H7 (cell line): ENCODE measurements around the gene PTGER3. TPM values are rescaled to one million over a fixed set of nuclear protein-coding genes. Genes with fewer than 3 reads are reported as not detected.
"Not testable (repeated sequence)": the region's sequence is repeated elsewhere in the genome, so short reads cannot be mapped to it uniquely, and the experiment has no call there.

Source experiments
- DNase-seq: peaks from one replicate; pipeline ENCODE4 v3.0.0; 2012
- H3K27me3 ChIP-seq: 2 replicates; pipeline ENCODE4 v1.6.0; 2011; ENCODE audit warnings: mild to moderate bottlenecking, low read length; ENCODE audit not compliant: control insufficient read depth, insufficient read depth
- H3K36me3 ChIP-seq: replicated peaks from 2 replicates; pipeline ENCODE4 v1.5.1; 2011; ENCODE audit warnings: low read length; ENCODE audit not compliant: control insufficient read depth, insufficient read depth
- H3K4me3 ChIP-seq: 2 replicates; pipeline ENCODE4 v1.5.1; 2011; ENCODE audit warnings: low read depth, mild to moderate bottlenecking, control low read depth, low read length, moderate library complexity; ENCODE audit not compliant: insufficient read depth
- total RNA-seq: library from RNA; depleted of rRNA; stranded (reverse); fragments of >200 nt; shearing (Covaris generic); gene quantifications from 2 replicates; pipeline ENCODE4 v1.2.3, GENCODE V29; 2014

PTGER3 gene
- total RNA-seq, 1 experiment from 2014 or later, result 0.03 TPM

DNA sequence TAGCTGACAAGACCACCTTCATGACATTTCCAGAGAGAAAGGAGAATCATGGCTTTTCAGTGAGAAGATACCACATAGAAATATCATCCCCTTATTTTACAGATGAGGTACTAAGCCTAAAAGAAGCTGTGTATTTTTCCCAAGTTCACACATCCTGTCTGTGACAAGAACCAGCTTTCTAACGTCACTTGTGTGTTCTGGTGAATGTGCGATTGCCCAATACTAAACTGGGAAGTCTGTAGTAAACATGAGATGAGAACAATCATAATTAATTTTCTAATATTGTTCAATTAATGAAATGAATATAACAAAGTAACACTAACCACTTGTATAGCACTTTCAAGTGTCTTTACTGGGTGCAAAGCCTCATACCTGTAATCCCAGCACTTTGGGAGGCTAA lies 46.0 kb downstream of the PTGER3 start:
- Histone ChIP-seq H3K36me3 (no peaks in the 10 kb centered on the region), H3K4me3 (no peak overlapping the region), H3K27me3 (no peaks in the 10 kb centered on the region)
- no peak for DNase-seq

DNA sequence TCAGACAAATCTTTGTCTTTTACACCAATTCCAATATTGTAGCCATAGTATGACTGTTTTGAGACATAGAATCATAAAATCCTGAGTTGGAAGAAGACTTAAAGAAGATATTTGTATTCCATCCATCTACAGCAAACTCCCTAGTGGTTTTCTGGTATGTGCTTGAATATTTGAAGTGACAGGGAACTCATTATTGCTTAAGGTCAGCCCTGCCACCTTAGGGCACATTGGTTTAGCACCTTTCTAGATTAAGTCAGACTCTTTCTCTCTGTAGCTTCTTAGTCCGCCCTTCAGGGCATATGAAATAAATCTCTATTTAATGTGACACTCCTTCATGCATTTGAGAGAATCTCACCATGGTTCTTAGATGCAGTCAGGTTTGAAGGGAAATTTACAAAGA lies 49.8 kb downstream of the PTGER3 start:
- no peaks in the 10 kb centered on the region for H3K27me3 ChIP-seq
- no peak overlapping the region for H3K4me3 ChIP-seq
- DNase-seq, result no peak
- no peaks in the 10 kb centered on the region for H3K36me3 ChIP-seq

GRCh38 chr1:70994753-70995268 lies 52.8 kb downstream of the PTGER3 start:
- H3K27me3 ChIP-seq, result no peaks in the 10 kb centered on the region

DNA sequence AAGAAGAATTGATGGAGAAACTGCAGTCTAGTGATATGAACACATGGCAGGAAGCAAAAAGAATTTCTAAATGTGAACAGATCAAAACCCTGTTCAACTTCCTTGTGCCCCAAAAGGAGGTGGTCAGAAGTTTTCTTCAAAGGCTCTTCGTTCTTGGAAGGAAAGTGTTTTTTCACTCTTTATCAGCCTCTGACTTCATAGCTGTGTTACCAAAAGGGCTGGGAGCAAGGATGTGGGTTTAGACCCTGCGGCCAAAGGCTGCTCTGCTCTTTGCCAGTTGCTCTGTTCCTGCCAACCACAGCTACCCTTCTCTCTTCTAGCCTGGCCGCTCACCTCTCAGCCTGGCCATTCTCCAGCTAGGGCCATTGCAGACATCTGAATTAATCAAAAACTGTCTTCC lies 53.8 kb downstream of the PTGER3 start:
- H3K36me3 ChIP-seq, result no peaks in the 10 kb centered on the region
- DNase-seq, result no peak
- H3K27me3 ChIP-seq, result no peaks in the 10 kb centered on the region

More at GRCh38 chr1:70994753-70995268, 52.8 kb downstream of the PTGER3 start:
- H3K36me3 ChIP-seq, result no peaks in the 10 kb centered on the region
- peak; percentile 8 for DNase-seq
- H3K4me3 ChIP-seq, result no peak overlapping the region

GRCh38 chr1:70992521-70992920 lies 55.1 kb downstream of the PTGER3 start:
- Histone ChIP-seq H3K27me3 (no peaks in the 10 kb centered on the region), H3K36me3 (no peaks in the 10 kb centered on the region), H3K4me3 (no peak overlapping the region)
- no peak for DNase-seq

More for the DNA sequence above, 53.8 kb downstream of the PTGER3 start:
- no peak overlapping the region for H3K4me3 ChIP-seq

GRCh38 chr1:70990469-70991253 lies 57.0 kb downstream of the PTGER3 start:
- no peak for DNase-seq
- no peaks in the 10 kb centered on the region for H3K27me3 ChIP-seq
- H3K36me3 ChIP-seq, result no peaks in the 10 kb centered on the region
- no peak overlapping the region for H3K4me3 ChIP-seq

GRCh38 chr1:70987497-70987896 lies 60.1 kb downstream of the PTGER3 start:
- H3K27me3 ChIP-seq, result no peaks in the 10 kb centered on the region
- DNase-seq, result no peak

GRCh38 chr1:70985776-70986225 lies 61.8 kb downstream of the PTGER3 start:
- not testable (repeated sequence) for H3K4me3 ChIP-seq, DNase-seq, H3K27me3 ChIP-seq, H3K36me3 ChIP-seq

More at GRCh38 chr1:70987497-70987896, 60.1 kb downstream of the PTGER3 start:
- Histone ChIP-seq H3K36me3 (no peaks in the 10 kb centered on the region), H3K4me3 (no peak overlapping the region)

- not testable (repeated sequence) for DNase-seq, H3K4me3 ChIP-seq, H3K27me3 ChIP-seq, H3K36me3 ChIP-seq
Observed at GRCh38 chr1:70985278-70985677, 62.3 kb downstream of the PTGER3 start.

- no peak for DNase-seq
- no peaks in the 10 kb centered on the region for H3K27me3 ChIP-seq
- H3K36me3 ChIP-seq, result no peaks in the 10 kb centered on the region
- no peak overlapping the region for H3K4me3 ChIP-seq
Observed at GRCh38 chr1:70980361-70980760, 67.3 kb downstream of the PTGER3 start.

- Histone ChIP-seq H3K36me3 (no peaks in the 10 kb centered on the region), H3K27me3 (no peaks in the 10 kb centered on the region), H3K4me3 (no peak overlapping the region)
- DNase-seq, result no peak
Observed at GRCh38 chr1:70979881-70980280, 67.7 kb downstream of the PTGER3 start.

- no peak for DNase-seq
- Histone ChIP-seq H3K36me3 (no peaks in the 10 kb centered on the region), H3K4me3 (no peak overlapping the region), H3K27me3 (no peaks in the 10 kb centered on the region)
Observed at GRCh38 chr1:70979313-70979712, 68.3 kb downstream of the PTGER3 start.

GRCh38 chr1:70978623-70979022 lies 69.0 kb downstream of the PTGER3 start:
- H3K4me3 ChIP-seq, result no peak overlapping the region
- no peak for DNase-seq
- no peaks in the 10 kb centered on the region for H3K27me3 ChIP-seq
- H3K36me3 ChIP-seq, result no peaks in the 10 kb centered on the region

- DNase-seq, result no peak
- no peak overlapping the region for H3K4me3 ChIP-seq
- no peaks in the 10 kb centered on the region for H3K36me3 ChIP-seq
- no peaks in the 10 kb centered on the region for H3K27me3 ChIP-seq
Observed at GRCh38 chr1:70977575-70977974, 70.0 kb downstream of the PTGER3 start.

- Histone ChIP-seq H3K27me3 (no peaks in the 10 kb centered on the region), H3K4me3 (no peak overlapping the region), H3K36me3 (no peaks in the 10 kb centered on the region)
- DNase-seq, result no peak
Observed at GRCh38 chr1:70977041-70977440, 70.6 kb downstream of the PTGER3 start.
